ENCODE measurements around the gene CAMK2N2.

- no peak for TF ChIP-seq ZNF586 (CRISPR knock-in tag; conservative IDR thresholded peaks at IDR 0.05)
- TF ChIP-seq SP1 (CRISPR knock-in tag; IDR thresholded peaks at IDR 0.05): no peak
Observed at GRCh38 chr3:184261270-184261853, at the start of gene CAMK2N2.

Data from K562 (cell line).